ENCODE results near the gene CLMN.

GRCh38 chr14:95320078-95320895, 579 bp upstream of the CLMN start:
- TF ChIP-seq CTCF (IDR thresholded peaks at IDR 0.05; ENCODE audit: poor library complexity, severe bottlenecking) (no peak), MXI1 (conservative IDR thresholded peaks at IDR 0.05; ENCODE audit: poor library complexity, severe bottlenecking) (no peak), RAD21 (conservative IDR thresholded peaks at IDR 0.05) (no peak), POLR2AphosphoS5 (IDR thresholded peaks at IDR 0.05) (no peak), SMC3 (conservative IDR thresholded peaks at IDR 0.05; ENCODE audit: poor library complexity) (no peak)

Data from neural cell (in vitro differentiated cells).